Effector memory CD8-positive, alpha-beta T cell (primary cell): ENCODE results near the gene RGL1.

Experiments used
- ATAC-seq: fragments of 150-1000 bp; cut with Tn5 transposase; replicated peaks from 2 replicates; pipeline ENCODE4 v1.10.0; 2021; ENCODE audit warnings: mild to moderate bottlenecking, moderate library complexity
- DNase-seq, 3 experiments: peaks; one replicate each; pipeline ENCODE4 v3.0.0; 2021
- H3K27ac Mint-ChIP-seq, 2 donors: one replicate each; pipeline ENCODE4 v1.8.0; 2022; ENCODE audit warnings: mild to moderate bottlenecking in 2 of 2, mixed read lengths in 2 of 2, moderate library complexity in 2 of 2
- H3K27me3 Mint-ChIP-seq, 2 donors: one replicate each; pipeline ENCODE4 v1.8.0; 2022; ENCODE audit warnings: mixed read lengths in 2 of 2
- H3K36me3 Mint-ChIP-seq: one replicate; pipeline ENCODE4 v1.8.0; 2022; ENCODE audit warnings: mild to moderate bottlenecking, moderate library complexity, mixed read lengths; ENCODE audit not compliant: insufficient read depth
- H3K4me1 Mint-ChIP-seq, 2 donors: one replicate each; pipeline ENCODE4 v1.8.0; 2022; ENCODE audit warnings: low read depth in 2 of 2, mixed read lengths in 2 of 2
- H3K4me3 Mint-ChIP-seq, 2 donors: one replicate each; pipeline ENCODE4 v1.8.0; 2022; ENCODE audit warnings: mild to moderate bottlenecking in 2 of 2, mixed read lengths in 2 of 2, moderate library complexity in 2 of 2
- H3K9me3 Mint-ChIP-seq, 2 donors: one replicate each; pipeline ENCODE4 v1.8.0; 2022; ENCODE audit warnings: mixed read lengths in 2 of 2

Gene RGL1

GRCh38 chr1:183915625-183916510 lies 110.9 kb downstream of the RGL1 start:
- H3K4me3 Mint-ChIP-seq: peak overlapping the region; percentile 29 to 50
- ATAC-seq (peak; percentile 99), DNase-seq (peak; percentile 68 to 71 (median 70))
- peak overlapping the region; percentile 6 to 53 for H3K27ac Mint-ChIP-seq
- H3K9me3 Mint-ChIP-seq: no peaks in the 10 kb centered on the region
- H3K36me3 Mint-ChIP-seq: peaks cover 3% of the 10 kb centered on the region
- H3K27me3 Mint-ChIP-seq: no peaks in the 10 kb centered on the region
- H3K4me1 Mint-ChIP-seq: peaks cover 9 to 10% of the 10 kb centered on the region in 2 donors

GRCh38 chr1:183916574-183916973 lies 111.7 kb downstream of the RGL1 start:
- ATAC-seq (no peak), DNase-seq (no peak)
- Mint-ChIP-seq H3K27ac (peak overlapping the region; percentile 6 to 53), H3K27me3 (no peaks in the 10 kb centered on the region), H3K9me3 (no peaks in the 10 kb centered on the region), H3K4me3 (peak overlapping the region; percentile 29 to 50), H3K36me3 (peaks cover 3% of the 10 kb centered on the region), H3K4me1 (peaks cover 9 to 10% of the 10 kb centered on the region in 2 donors)

- H3K27me3 Mint-ChIP-seq: no peaks in the 10 kb centered on the region
- H3K4me1 Mint-ChIP-seq: peaks cover 9 to 10% of the 10 kb centered on the region in 2 donors
- no peak overlapping the region for H3K27ac Mint-ChIP-seq
- ATAC-seq (no peak), DNase-seq (no peak)
- no peak overlapping the region for H3K4me3 Mint-ChIP-seq
- no peaks in the 10 kb centered on the region for H3K9me3 Mint-ChIP-seq
- H3K36me3 Mint-ChIP-seq: peaks cover 3% of the 10 kb centered on the region
These were observed 113.7 kb downstream of the RGL1 start for GRCh38 chr1:183918589-183918988.

- H3K27ac Mint-ChIP-seq: no peak overlapping the region
- H3K27me3 Mint-ChIP-seq: no peaks in the 10 kb centered on the region
- H3K4me3 Mint-ChIP-seq: no peak overlapping the region
- no peaks in the 10 kb centered on the region for H3K9me3 Mint-ChIP-seq
- DNase-seq (no peak), ATAC-seq (no peak)
- peaks cover 2% of the 10 kb centered on the region for H3K36me3 Mint-ChIP-seq
- H3K4me1 Mint-ChIP-seq: peaks cover 9% of the 10 kb centered on the region in 2 donors
These were observed 115.7 kb downstream of the RGL1 start for GRCh38 chr1:183920651-183921050.

GRCh38 chr1:183922197-183922596 lies 117.3 kb downstream of the RGL1 start:
- no peaks in the 10 kb centered on the region for H3K36me3 Mint-ChIP-seq
- no peaks in the 10 kb centered on the region for H3K9me3 Mint-ChIP-seq
- no peak for DNase-seq
- no peak overlapping the region for H3K4me3 Mint-ChIP-seq
- ATAC-seq: no peak
- H3K27me3 Mint-ChIP-seq: no peaks in the 10 kb centered on the region
- no peak overlapping the region for H3K27ac Mint-ChIP-seq
- no peaks in the 10 kb centered on the region for H3K4me1 Mint-ChIP-seq

- Mint-ChIP-seq H3K4me3 (no peak overlapping the region), H3K4me1 (no peaks in the 10 kb centered on the region), H3K27ac (no peak overlapping the region), H3K9me3 (no peaks in the 10 kb centered on the region), H3K27me3 (no peaks in the 10 kb centered on the region), H3K36me3 (no peaks in the 10 kb centered on the region)
- no peak for DNase-seq
- ATAC-seq: no peak
These were observed 121.0 kb downstream of the RGL1 start for GRCh38 chr1:183925947-183926346.

GRCh38 chr1:183926983-183927382 lies 122.1 kb downstream of the RGL1 start:
- no peak for ATAC-seq
- no peak for DNase-seq
- H3K4me3 Mint-ChIP-seq: no peak overlapping the region
- no peaks in the 10 kb centered on the region for H3K9me3 Mint-ChIP-seq
- no peaks in the 10 kb centered on the region for H3K36me3 Mint-ChIP-seq
- no peaks in the 10 kb centered on the region for H3K4me1 Mint-ChIP-seq
- H3K27me3 Mint-ChIP-seq: no peaks in the 10 kb centered on the region
- no peak overlapping the region for H3K27ac Mint-ChIP-seq

GRCh38 chr1:183931646-183932271 lies 126.8 kb downstream of the RGL1 start:
- no peak for DNase-seq
- H3K27me3 Mint-ChIP-seq: no peaks in the 10 kb centered on the region
- H3K4me3 Mint-ChIP-seq: no peak overlapping the region

GRCh38 chr1:183932412-183932811 lies 127.5 kb downstream of the RGL1 start:
- no peak overlapping the region for H3K27ac Mint-ChIP-seq
- no peak for DNase-seq
- H3K9me3 Mint-ChIP-seq: no peaks in the 10 kb centered on the region
- no peak for ATAC-seq
- H3K27me3 Mint-ChIP-seq: no peaks in the 10 kb centered on the region
- no peak overlapping the region for H3K4me3 Mint-ChIP-seq
- peaks cover 2 to 4% of the 10 kb centered on the region in 2 donors for H3K4me1 Mint-ChIP-seq
- H3K36me3 Mint-ChIP-seq: no peaks in the 10 kb centered on the region

More at GRCh38 chr1:183931646-183932271, 126.8 kb downstream of the RGL1 start:
- Mint-ChIP-seq H3K27ac (no peak overlapping the region), H3K4me1 (peaks cover 2 to 4% of the 10 kb centered on the region in 2 donors), H3K36me3 (no peaks in the 10 kb centered on the region), H3K9me3 (no peaks in the 10 kb centered on the region)
- no peak for ATAC-seq

GRCh38 chr1:183933528-183934179 lies 128.7 kb downstream of the RGL1 start:
- ATAC-seq: no peak
- no peaks in the 10 kb centered on the region for H3K27me3 Mint-ChIP-seq
- no peak overlapping the region for H3K4me3 Mint-ChIP-seq
- peak overlapping the region in 1 of 2 donors; percentile 44 for H3K27ac Mint-ChIP-seq
- peaks cover 2 to 4% of the 10 kb centered on the region in 2 donors for H3K4me1 Mint-ChIP-seq
- no peak for DNase-seq
- H3K36me3 Mint-ChIP-seq: no peaks in the 10 kb centered on the region
- no peaks in the 10 kb centered on the region for H3K9me3 Mint-ChIP-seq

GRCh38 chr1:183934314-183934713 lies 129.4 kb downstream of the RGL1 start:
- Mint-ChIP-seq H3K4me1 (peaks cover 2 to 4% of the 10 kb centered on the region in 2 donors), H3K27ac (peak overlapping the region in 1 of 2 donors; percentile 35), H3K27me3 (no peaks in the 10 kb centered on the region), H3K4me3 (no peak overlapping the region), H3K36me3 (no peaks in the 10 kb centered on the region), H3K9me3 (no peaks in the 10 kb centered on the region)
- ATAC-seq (no peak), DNase-seq (no peak)

- Mint-ChIP-seq H3K4me3 (no peak overlapping the region), H3K36me3 (peaks cover 5% of the 10 kb centered on the region), H3K27ac (no peak overlapping the region), H3K27me3 (no peaks in the 10 kb centered on the region), H3K4me1 (peaks cover 2 to 4% of the 10 kb centered on the region in 2 donors), H3K9me3 (no peaks in the 10 kb centered on the region)
- DNase-seq (no peak), ATAC-seq (no peak)
These were observed 131.1 kb downstream of the RGL1 start for GRCh38 chr1:183936009-183936408.

- H3K9me3 Mint-ChIP-seq: no peaks in the 10 kb centered on the region
- no peak overlapping the region for H3K27ac Mint-ChIP-seq
- peaks cover 5% of the 10 kb centered on the region for H3K36me3 Mint-ChIP-seq
- peaks cover 2 to 4% of the 10 kb centered on the region in 2 donors for H3K4me1 Mint-ChIP-seq
- no peak for DNase-seq
- no peak for ATAC-seq
- no peak overlapping the region for H3K4me3 Mint-ChIP-seq
- no peaks in the 10 kb centered on the region for H3K27me3 Mint-ChIP-seq
These were observed 131.9 kb downstream of the RGL1 start for GRCh38 chr1:183936791-183937190.
